GM12892 (cell line): ENCODE measurements around the gene SPECC1L.

ENCODE experiments used
- DNase-seq: peaks from one replicate; pipeline ENCODE4 v3.0.0; 2011; ENCODE audit not compliant: insufficient read length
- FAIRE-seq: peaks from 2 replicates; lab custom pipeline; 2011; peaks lifted over from hg19 to GRCh38; lab: Jason Lieb, UNC
- POLR2A ChIP-seq: IDR thresholded peaks from 2 replicates; pipeline ENCODE4 v1.6.1; 2011; ENCODE audit warnings: low read depth, low read length, control low read depth
- POLR2AphosphoS5 ChIP-seq: IDR thresholded peaks from 2 replicates; pipeline ENCODE4 v1.6.1; 2011; ENCODE audit warnings: low read depth, low read length, control low read depth
- TAF1 ChIP-seq: IDR thresholded peaks from 2 replicates; pipeline ENCODE4 v1.6.1; 2011; ENCODE audit warnings: low read depth, mild to moderate bottlenecking, control low read depth, low read length, borderline replicate concordance

Gene SPECC1L

DNA sequence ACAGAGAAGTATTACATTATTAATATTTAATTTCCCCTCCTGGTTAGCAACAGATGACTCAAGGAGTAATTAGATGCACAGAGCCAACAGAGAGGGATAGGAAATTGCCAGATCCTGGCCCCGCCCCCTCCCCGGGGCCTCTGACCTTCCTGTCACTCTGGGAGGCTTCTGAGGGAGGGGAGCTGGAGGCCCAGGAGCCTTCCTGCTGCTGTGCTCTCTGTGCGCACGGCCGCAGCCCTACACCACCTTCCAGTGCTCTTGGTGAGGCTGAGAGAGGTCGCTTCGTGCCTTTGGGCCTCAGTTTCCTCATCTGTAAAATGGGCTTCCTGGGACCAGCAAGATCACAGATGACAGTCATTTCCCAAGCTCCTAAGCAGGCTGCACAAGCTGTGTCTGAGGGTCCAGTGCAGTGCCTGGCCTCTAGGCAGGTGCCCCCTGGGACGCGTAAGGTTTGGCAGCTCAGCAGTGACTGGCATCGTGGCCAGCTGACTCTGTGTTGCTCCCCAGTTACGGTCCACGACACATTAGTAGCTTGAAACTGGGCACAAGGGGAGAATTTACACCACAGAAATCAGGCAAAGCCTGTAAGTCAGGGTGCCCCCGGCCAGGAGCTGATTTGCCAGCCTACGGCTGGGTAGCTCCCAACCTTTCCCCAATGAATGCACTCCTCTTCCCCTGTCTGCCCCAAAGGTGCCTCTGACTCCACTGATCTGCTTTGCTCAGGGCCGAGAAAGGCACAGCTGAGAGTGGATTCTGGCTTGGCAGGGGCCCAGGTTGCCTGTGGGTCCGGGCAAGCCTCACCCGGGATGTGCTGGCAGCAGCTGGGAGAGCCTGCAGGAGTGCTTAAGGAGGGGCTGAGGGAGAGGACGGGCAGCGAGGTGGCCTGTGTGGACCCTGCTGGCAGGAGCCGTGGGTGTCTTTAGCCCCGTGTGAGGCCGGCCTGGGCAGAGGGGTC is 159.1 kb downstream of the SPECC1L start:
- TF ChIP-seq POLR2AphosphoS5: no peak
- no peak for TF ChIP-seq TAF1
- no peak for TF ChIP-seq POLR2A
- no peak for DNase-seq
- FAIRE-seq: no peak

DNA sequence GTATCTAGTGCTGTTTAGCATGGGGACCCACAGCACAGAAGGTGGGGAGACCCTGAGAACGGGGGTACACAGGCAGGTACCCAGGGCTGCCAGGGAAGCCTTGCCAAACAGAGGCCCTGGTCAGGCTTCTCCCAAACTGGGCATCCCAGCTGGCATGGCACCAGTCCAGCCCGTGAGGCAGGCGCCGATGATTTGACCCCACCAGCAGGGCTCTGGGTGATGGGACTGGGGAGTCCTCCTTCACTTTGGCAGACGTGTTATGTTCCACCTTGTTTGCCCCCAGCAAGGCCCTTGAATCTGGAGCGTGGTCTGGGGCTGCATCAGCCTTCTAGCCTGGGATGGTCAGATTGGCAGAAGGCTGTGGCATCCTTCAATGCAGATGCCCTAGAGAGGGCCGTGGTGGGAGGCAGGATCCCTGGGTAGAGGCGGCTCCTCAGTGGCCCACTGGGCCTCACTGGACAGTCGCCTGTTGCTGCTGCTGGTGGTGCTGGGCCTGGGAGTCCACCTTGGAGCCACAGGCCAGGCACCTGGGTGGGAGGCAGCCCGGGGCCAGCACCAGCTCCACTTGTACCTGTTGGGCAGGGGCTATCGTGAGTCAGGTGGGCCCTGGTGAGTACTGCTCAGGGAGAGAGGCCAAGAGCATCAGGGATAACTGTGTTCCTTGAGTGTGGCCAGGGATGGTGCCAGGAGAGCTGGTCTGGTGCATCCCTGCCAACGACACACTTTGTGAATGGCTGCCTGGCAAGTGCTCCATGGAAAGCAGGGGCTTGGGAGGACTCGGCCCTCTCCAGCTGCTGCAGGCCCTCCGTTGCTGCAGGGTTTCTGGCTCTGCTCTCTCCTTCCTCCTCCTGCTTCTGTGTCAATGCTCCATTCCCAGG is 160.0 kb downstream of the SPECC1L start:
- FAIRE-seq: no peak
- TF ChIP-seq TAF1 (no peak), POLR2AphosphoS5 (no peak), POLR2A (no peak)

GRCh38 chr22:24431309-24432034 is 160.8 kb downstream of the SPECC1L start:
- FAIRE-seq: no peak
- TF ChIP-seq POLR2AphosphoS5: no peak
- TF ChIP-seq POLR2A: no peak
- no peak for TF ChIP-seq TAF1
- DNase-seq: no peak

More for the DNA sequence above, 160.0 kb downstream of the SPECC1L start:
- DNase-seq: no peak

GRCh38 chr22:24432059-24432853 is 161.6 kb downstream of the SPECC1L start:
- FAIRE-seq: no peak

DNA sequence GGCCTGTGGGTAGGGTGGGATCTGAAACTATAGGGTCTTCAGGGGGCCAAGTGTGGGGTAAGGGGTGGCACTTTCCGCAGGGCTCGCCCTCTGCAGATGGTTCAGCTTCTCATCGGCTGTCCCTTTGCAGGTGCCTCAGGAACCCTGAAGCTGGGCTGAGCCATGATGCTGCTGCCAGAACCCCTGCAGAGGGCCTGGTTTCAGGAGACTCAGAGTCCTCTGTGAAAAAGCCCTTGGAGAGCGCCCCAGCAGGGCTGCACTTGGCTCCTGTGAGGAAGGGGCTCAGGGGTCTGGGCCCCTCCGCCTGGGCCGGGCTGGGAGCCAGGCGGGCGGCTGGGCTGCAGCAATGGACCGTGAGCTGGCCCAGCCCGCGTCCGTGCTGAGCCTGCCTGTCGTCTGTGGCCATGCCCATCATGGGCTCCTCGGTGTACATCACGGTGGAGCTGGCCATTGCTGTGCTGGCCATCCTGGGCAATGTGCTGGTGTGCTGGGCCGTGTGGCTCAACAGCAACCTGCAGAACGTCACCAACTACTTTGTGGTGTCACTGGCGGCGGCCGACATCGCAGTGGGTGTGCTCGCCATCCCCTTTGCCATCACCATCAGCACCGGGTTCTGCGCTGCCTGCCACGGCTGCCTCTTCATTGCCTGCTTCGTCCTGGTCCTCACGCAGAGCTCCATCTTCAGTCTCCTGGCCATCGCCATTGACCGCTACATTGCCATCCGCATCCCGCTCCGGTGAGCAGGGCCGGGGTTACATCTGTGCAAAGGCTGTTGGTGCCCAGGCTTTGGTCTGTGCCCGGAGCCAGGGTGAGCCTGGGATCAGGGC is 162.6 kb downstream of the SPECC1L start:
- no peak for FAIRE-seq
- DNase-seq: no peak
- no peak for TF ChIP-seq TAF1
- TF ChIP-seq POLR2A: no peak; the same call in 1 of the 2 replicates
- TF ChIP-seq POLR2AphosphoS5: no peak

More at GRCh38 chr22:24432059-24432853, 161.6 kb downstream of the SPECC1L start:
- TF ChIP-seq TAF1 (no peak), POLR2A (no peak), POLR2AphosphoS5 (no peak)
- DNase-seq: no peak

DNA sequence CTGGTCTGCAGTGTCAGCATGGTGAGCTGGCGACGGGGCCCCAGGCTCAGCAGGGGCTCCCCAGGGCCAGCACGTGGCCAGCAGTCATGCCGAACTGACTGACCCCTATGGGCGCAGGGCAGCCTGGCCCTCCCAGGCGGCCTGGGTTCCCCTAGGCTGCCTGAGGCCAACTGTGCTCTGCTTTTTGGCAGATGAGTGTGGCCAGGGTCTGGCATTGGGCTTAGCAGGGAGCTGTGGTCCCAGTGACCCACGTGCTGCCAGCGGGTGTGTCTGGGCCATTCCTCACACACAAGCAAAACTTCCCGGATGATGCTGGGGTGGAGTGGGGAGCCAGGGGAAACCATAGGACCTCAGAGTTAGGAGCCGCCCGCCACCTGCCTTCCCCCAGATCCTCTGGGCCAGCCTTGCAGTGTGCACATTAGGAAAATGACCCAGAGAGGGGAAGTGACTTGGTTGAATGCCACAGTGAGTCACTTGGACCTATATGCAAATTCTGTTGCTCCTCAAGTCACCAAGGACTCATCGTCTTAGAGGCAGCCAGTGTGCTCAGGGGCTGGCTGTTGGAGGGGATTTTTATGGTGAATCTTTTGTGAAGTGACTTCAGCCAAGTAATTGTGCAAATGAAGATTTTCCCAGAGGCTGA is 163.3 kb downstream of the SPECC1L start:
- FAIRE-seq: no peak
- peak; percentile 69 for DNase-seq
- TF ChIP-seq POLR2A (peak; percentile 85), TAF1 (peak; percentile 60; the same call in 1 of the 2 replicates), POLR2AphosphoS5 (peak; percentile 88)

- FAIRE-seq (peak; percentile 99), DNase-seq (peak; percentile 78)
- TF ChIP-seq POLR2AphosphoS5 (no peak), POLR2A (peak; percentile 46; the same call in 1 of the 2 replicates)
Observed at GRCh38 chr22:24434471-24435322, 164.1 kb downstream of the SPECC1L start.

DNA sequence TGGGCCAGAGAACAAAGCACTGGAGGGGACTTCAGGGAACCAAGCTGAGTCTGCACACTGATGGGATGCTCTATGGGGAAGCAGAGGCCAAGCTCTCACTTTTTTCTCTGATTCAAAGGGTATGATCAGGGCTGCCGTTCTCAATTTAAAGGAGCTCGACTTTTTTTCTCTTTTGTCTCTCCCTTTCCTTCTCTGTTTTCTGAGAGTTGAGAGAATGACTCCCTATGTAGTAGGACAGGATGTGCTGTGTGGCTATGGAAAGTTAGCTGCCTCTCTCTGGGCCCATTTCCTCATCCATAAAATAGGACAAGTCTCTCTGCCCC is 164.7 kb downstream of the SPECC1L start:
- no peak for TF ChIP-seq TAF1
- no peak for TF ChIP-seq POLR2AphosphoS5
- TF ChIP-seq POLR2A: no peak
- DNase-seq (no peak), FAIRE-seq (no peak)

DNA sequence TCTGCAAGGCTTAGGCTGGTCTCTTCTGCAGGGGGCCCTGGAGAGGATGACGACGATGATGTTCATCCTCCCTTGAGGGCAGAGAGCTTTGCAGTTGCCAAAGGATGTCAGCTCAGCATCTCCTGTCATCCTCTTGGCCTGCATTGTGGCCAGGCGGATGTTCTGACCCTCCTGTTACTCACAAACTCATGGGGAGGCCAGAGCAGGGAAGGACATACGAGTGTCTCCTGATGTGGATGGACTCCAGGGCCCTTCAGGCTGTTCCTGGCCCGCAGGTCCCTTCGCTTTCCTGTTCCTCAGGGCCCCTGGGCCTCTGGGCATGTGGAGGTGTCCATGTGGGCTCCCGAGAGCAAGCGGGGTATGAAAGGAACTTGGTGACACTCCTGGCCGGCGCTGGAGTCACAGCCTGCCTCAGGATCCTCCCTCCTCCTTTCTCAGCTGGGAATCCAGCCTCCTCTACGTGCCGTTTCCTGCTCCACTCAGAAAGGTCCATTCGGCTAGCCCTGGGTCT is 165.3 kb downstream of the SPECC1L start:
- no peak for DNase-seq
- TF ChIP-seq POLR2AphosphoS5 (no peak), POLR2A (no peak), TAF1 (no peak)
- FAIRE-seq: peak; percentile 33
